Common myeloid progenitor, CD34-positive (primary cell): ENCODE measurements around the gene CHGA.

Experiments used
- CTCF ChIA-PET: fragments of 350-600 bp; sonication (Branson Sonifier 250); formaldehyde crosslinking; loops from one replicate; lab custom pipeline; 2021; ENCODE audit warnings: antibody characterized with exemption; lab: Charles Lee
- POLR2A ChIA-PET: fragments of 350-600 bp; sonication (Branson Sonifier 250); formaldehyde crosslinking; loops from one replicate; lab custom pipeline; 2021; ENCODE audit warnings: antibody characterized with exemption; lab: Charles Lee
- DNase-seq, 3 donors: peaks; one replicate each; pipeline versions ENCODE4 v3.0.0 to v3.0.0-alpha.2; 2013
- H3K27ac ChIP-seq, 2 experiments: 1 replicate in 1 of 2; 2 replicates in 1 of 2; pipeline ENCODE4 v1.7.0; 2013; ENCODE audit warnings: inconsistent platforms in 2 of 2, low read length in 2 of 2, mild to moderate bottlenecking in 2 of 2, low read depth in 1 of 2, moderate library complexity in 1 of 2; ENCODE audit not compliant: severe bottlenecking in 2 of 2, insufficient read depth in 1 of 2, poor library complexity in 1 of 2
- H3K27me3 ChIP-seq, 5 experiments: replicated peaks in 2 of 5; 1 replicate in 3 of 5; 2 replicates in 2 of 5; pipeline versions ENCODE4 v1.6.1 to v1.7.0; 2013; ENCODE audit warnings: low read length in 4 of 5, mild to moderate bottlenecking in 2 of 5, moderate library complexity in 2 of 5, inconsistent platforms in 1 of 5; ENCODE audit not compliant: insufficient read depth in 5 of 5, control insufficient read depth in 4 of 5
- H3K36me3 ChIP-seq, 4 experiments: 1 replicate in 2 of 4; 2 replicates in 2 of 4; pipeline versions ENCODE4 v1.6.1 to v1.7.0; 2013; ENCODE audit warnings: low read length in 3 of 4, control low read depth in 1 of 4, mild to moderate bottlenecking in 1 of 4; ENCODE audit not compliant: control insufficient read depth in 4 of 4, insufficient read depth in 4 of 4
- H3K4me1 ChIP-seq, 4 experiments: 1 replicate in 3 of 4; 2 replicates in 1 of 4; pipeline versions ENCODE4 v1.6.1 to v1.7.1; 2013; ENCODE audit warnings: low read length in 3 of 4, mild to moderate bottlenecking in 3 of 4, control low read depth in 1 of 4, inconsistent platforms in 1 of 4, moderate library complexity in 1 of 4; ENCODE audit not compliant: control insufficient read depth in 4 of 4, insufficient read depth in 4 of 4; ENCODE audit errors: control extremely low read depth in 1 of 4
- H3K4me3 ChIP-seq, 7 experiments: 1 replicate in 4 of 7; 2 replicates in 3 of 7; pipeline versions ENCODE4 v1.5.1 to v1.7.0; 2013; ENCODE audit warnings: mild to moderate bottlenecking in 7 of 7, low read length in 6 of 7, moderate library complexity in 6 of 7, inconsistent platforms in 2 of 7, low read depth in 2 of 7, control low read depth in 1 of 7; ENCODE audit not compliant: insufficient read depth in 4 of 7, control insufficient read depth in 1 of 7; ENCODE audit errors: extremely low read depth in 1 of 7
- H3K9me3 ChIP-seq, 5 experiments: 1 replicate in 4 of 5; 2 replicates in 1 of 5; pipeline versions ENCODE4 v1.6.1 to v1.7.1; 2013; ENCODE audit warnings: low read length in 4 of 5, mild to moderate bottlenecking in 2 of 5, inconsistent platforms in 1 of 5, low read depth in 1 of 5, moderate library complexity in 1 of 5; ENCODE audit not compliant: control insufficient read depth in 4 of 5, insufficient read depth in 2 of 5; ENCODE audit errors: control extremely low read depth in 1 of 5
- WGBS: methylation state at CpG from one replicate; pipeline ENCODE4 v1.1.5; 2013; ENCODE audit not compliant: insufficient coverage; 5-methylcytosine and 5-hydroxymethylcytosine counted together

CHGA gene

DNA sequence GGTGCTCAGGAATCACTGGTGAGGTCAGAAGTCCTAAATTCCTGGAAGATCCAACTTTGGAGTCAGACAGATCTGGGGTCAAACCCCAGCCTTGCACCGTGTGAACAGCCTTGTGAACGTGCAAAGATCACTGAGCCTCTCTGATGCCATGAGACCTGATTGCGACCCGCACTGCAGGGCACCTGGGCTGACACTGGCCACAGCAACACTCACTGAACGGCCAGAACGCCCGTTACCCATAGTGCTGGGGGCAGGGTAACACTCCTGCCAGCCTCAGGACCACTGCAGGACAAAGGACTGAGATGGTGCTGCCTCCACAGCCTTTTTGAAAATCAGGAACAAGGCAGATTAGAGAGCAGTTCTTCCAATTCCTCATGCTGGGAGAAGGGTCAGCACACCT lies 28.3 kb downstream of the CHGA start:
- WGBS: over 99% methylated on average over 7 of the region's 7 CpGs
- POLR2A ChIA-PET: no interaction called here

DNA sequence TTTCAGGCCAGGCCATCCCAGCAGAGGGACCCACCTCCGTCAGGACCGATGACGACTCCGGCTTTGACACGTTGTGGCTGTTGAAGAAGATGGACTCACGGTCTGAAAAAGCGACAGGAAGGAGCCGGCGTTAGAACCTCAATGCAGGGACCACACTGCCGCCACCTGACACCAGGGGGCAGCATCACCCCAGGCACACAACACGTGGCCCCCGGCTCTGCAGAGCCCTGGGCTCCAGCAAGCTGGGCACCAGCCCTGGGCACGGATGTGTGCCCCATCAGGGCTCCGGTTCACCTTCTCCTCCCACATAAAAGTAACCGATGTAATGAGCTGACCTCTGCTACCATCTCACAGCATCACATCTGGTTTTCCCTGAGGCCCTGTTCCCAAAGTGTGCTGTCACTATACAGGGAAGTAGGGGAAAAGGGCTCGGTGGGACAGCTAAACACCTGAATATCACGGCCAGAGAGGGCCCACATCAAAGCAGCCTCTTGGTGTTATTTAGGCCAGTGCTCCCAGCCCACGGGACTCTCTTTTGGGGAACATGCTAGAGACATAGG lies 29.0 kb downstream of the CHGA start:
- peak; percentile 65 to 83 (median 75) for DNase-seq
- POLR2A ChIA-PET: no interaction called here
- peak overlapping the region in 1 of 2 experiments; percentile 30 for H3K27ac ChIP-seq
- no peaks in the 10 kb centered on the region for H3K4me1 ChIP-seq
- 15% methylated on average over 17 of the region's 18 CpGs for WGBS
- CTCF ChIA-PET: interaction anchor here (0.6 to 4.5 kb wide), 18 partner anchors 14 to 261 kb away, joined by 3 to 34 read pairs (median 4); no protein-coding TSS in a partner anchor
- H3K4me3 ChIP-seq: no peak overlapping the region
- H3K27me3 ChIP-seq: no peaks in the 10 kb centered on the region
- H3K9me3 ChIP-seq: no peaks in the 10 kb centered on the region
- H3K36me3 ChIP-seq: peaks cover 12 to 59% (median 34%) of the 10 kb centered on the region in 4 experiments

More for the DNA sequence above, 28.3 kb downstream of the CHGA start:
- no peaks in the 10 kb centered on the region for H3K9me3 ChIP-seq
- no peak for DNase-seq
- no peak overlapping the region for H3K4me3 ChIP-seq
- no peaks in the 10 kb centered on the region for H3K27me3 ChIP-seq
- H3K36me3 ChIP-seq: peaks cover 12 to 59% (median 34%) of the 10 kb centered on the region in 4 experiments
- CTCF ChIA-PET: interaction anchor here (1.2 to 4.5 kb wide), 11 partner anchors 16 to 262 kb away, joined by 3 to 34 read pairs (median 4); no protein-coding TSS in a partner anchor
- no peak overlapping the region for H3K27ac ChIP-seq
- H3K4me1 ChIP-seq: no peaks in the 10 kb centered on the region

DNA sequence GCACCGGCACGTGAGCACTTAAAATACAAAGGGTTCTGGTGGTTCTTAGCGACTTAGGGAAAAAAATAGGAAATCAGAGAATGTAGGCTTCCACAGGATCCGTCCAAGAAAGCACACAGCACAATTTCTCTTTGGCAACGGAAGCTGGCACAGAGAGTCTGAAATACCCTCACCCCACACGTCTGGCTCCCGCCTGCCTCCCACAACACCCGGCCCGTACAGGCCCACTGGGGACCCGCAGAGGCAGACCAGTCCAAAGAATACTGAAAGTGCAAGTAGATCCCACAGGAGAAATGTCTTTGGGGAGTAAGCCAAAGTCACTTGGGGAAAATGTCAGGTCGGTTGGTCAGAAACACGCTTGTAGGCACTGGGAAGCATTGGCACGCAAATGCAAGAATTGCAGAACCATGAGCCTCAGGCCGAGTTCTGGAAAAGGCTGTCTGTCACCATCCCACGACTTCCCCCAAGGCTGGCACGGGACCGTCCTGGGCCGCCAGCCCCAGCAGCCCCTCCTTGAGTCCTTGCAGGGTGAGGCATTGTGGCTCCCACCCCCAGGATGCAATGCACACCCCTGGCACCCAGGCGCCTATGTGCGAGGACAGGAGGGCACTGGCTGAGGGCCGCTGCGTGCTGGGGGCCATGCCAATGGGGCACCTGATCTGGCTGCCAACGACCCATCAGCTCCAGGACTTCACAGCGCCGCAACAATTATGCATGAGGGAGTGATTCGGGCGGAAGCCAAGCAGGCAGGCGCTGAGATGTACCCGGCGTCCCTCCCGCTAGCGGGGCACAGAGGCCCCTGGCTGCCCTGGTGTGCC lies 29.7 kb downstream of the CHGA start:
- WGBS: 93% methylated on average over 32 of the region's 32 CpGs
- POLR2A ChIA-PET: no interaction called here
- no peak overlapping the region for H3K4me3 ChIP-seq
- H3K36me3 ChIP-seq: peaks cover 12 to 63% (median 35%) of the 10 kb centered on the region in 4 experiments
- no peaks in the 10 kb centered on the region for H3K4me1 ChIP-seq
- no peaks in the 10 kb centered on the region for H3K9me3 ChIP-seq
- no peak for DNase-seq
- no peaks in the 10 kb centered on the region for H3K27me3 ChIP-seq
- CTCF ChIA-PET: interaction anchor here (0.6 to 4.5 kb wide), 18 partner anchors 13 to 260 kb away, joined by 3 to 34 read pairs (median 4); no protein-coding TSS in a partner anchor
- no peak overlapping the region for H3K27ac ChIP-seq

DNA sequence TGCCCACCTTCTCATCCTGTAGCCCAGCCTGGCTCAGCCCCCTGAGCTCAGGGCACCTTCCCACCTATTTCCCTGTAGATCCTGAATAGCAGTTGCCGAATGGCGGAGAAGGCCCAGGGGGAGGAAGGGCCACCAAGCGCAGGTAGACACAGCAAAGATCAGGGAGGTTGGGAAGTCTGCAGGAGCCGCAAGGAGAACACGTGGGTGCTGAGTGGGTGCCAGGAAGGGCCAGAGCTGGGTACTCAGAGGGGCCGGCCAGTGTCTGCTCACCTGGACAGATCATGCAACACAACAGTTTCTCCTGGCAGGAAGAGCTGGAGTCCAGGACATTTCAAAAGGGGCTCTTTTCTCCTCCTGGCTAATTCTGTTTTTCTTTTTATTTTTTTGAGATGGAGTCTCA lies 30.6 kb downstream of the CHGA start:
- POLR2A ChIA-PET: interaction anchor here (0.6 kb wide), 1 partner anchor 186 kb away, joined by 4 read pairs; no protein-coding TSS in a partner anchor
- WGBS: 100% methylated on average over 6 of the region's 6 CpGs
- CTCF ChIA-PET: interaction anchor here (1.0 to 4.5 kb wide), 6 partner anchors 9 to 187 kb away, joined by 3 to 34 read pairs (median 4); no protein-coding TSS in a partner anchor
- Histone ChIP-seq H3K4me1 (no peaks in the 10 kb centered on the region), H3K4me3 (no peak overlapping the region), H3K9me3 (no peaks in the 10 kb centered on the region), H3K27me3 (no peaks in the 10 kb centered on the region), H3K27ac (no peak overlapping the region), H3K36me3 (peaks cover 16 to 64% (median 42%) of the 10 kb centered on the region in 4 experiments)
- DNase-seq: no peak

DNA sequence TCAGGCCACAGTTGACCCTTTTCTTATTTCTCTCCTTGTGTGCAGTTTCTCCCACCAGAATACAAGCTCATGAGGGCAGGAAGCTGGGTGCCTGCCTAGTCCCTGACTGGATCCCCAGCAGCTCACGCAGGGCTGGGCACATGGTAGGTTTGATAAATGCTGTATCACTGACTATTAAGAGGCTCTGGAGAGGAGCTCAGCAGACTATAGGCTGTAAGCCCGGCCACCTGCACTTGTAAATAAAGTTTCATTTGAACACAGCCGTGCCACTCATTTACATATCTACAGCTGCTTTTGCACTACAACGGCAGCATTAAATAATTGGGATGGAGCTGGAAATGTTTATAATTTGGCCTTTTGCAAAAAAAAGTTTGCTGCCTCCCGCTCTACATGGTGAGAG lies 32.0 kb downstream of the CHGA start:
- no peaks in the 10 kb centered on the region for H3K27me3 ChIP-seq
- H3K4me3 ChIP-seq: no peak overlapping the region
- WGBS: 100% methylated on average over 2 of the region's 5 CpGs
- H3K4me1 ChIP-seq: no peaks in the 10 kb centered on the region
- ChIA-PET POLR2A (no interaction called here), CTCF (interaction anchor here (0.8 to 4.5 kb wide), 10 partner anchors 10 to 224 kb away, joined by 3 to 34 read pairs (median 5); no protein-coding TSS in a partner anchor)
- H3K36me3 ChIP-seq: peaks cover 11 to 62% (median 43%) of the 10 kb centered on the region in 4 experiments
- DNase-seq: no peak
- no peaks in the 10 kb centered on the region for H3K9me3 ChIP-seq
- no peak overlapping the region for H3K27ac ChIP-seq

DNA sequence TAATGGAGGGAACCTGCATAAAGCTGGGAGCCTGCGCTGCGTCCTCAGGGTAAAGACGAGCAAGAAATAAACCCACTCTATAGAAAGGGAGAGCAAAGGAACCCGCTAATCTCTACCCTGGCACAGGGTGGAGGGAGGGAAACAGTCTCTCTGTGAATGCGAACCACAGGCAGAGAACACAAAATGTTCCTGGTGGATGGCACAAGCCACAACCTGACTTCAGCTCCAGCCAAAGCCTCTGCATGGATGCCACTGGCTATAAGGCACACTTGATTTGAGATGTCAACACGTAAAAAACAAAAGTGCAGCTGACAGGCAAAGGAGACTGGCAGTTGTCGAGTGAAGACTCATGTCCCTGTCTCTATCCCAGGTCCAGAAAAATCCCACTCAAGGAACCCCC lies 32.4 kb downstream of the CHGA start:
- ChIA-PET CTCF (interaction anchor here (0.8 to 4.5 kb wide), 9 partner anchors 9 to 224 kb away, joined by 3 to 34 read pairs (median 5); no protein-coding TSS in a partner anchor), POLR2A (no interaction called here)
- no peaks in the 10 kb centered on the region for H3K9me3 ChIP-seq
- peaks cover 7 to 58% (median 43%) of the 10 kb centered on the region in 4 experiments for H3K36me3 ChIP-seq
- H3K4me3 ChIP-seq: no peak overlapping the region
- no peaks in the 10 kb centered on the region for H3K4me1 ChIP-seq
- H3K27me3 ChIP-seq: no peaks in the 10 kb centered on the region
- DNase-seq: no peak
- H3K27ac ChIP-seq: no peak overlapping the region
- WGBS: 100% methylated on average over 3 of the region's 7 CpGs
